PC-3 (cell line): ENCODE data around the gene SEMA3F. TPM values are rescaled to one million over a fixed set of nuclear protein-coding genes. Genes with fewer than 3 reads are reported as not detected.

Experiments
- ATAC-seq: fragments of 200-7000 bp; cut with Tn5 transposase; 2 replicates; pipeline ENCODE4 v1.9.1; 2020; ENCODE audit warnings: mild to moderate bottlenecking, moderate library complexity
- BruUV-seq: library from RNA; stranded (reverse); fragments of 400-500 nt; replicated peaks from 2 replicates; lab custom pipeline; 2021; lab: Mats Ljungman, UMichigan
- CTCF ChIA-PET: fragments of 300-600 bp; sonication (Branson Sonifier 250); formaldehyde crosslinking; loops from one replicate; lab custom pipeline; 2022; ENCODE audit warnings: antibody characterized with exemption; lab: Charles Lee
- POLR2A ChIA-PET: fragments of 300-600 bp; sonication (Branson Sonifier 250); formaldehyde crosslinking; loops from one replicate; lab custom pipeline; 2022; ENCODE audit warnings: antibody characterized with exemption; ENCODE audit not compliant: unreplicated experiment; lab: Charles Lee
- DNase-seq: peaks from one replicate; pipeline ENCODE4 v3.0.0-alpha.2; 2015
- H2AFZ ChIP-seq: fragments of 300-600 bp; sonication (generic); 2 replicates; pipeline ENCODE4 v1.6.0; 2016; ENCODE audit warnings: antibody characterized with exemption, low read length
- H3F3A ChIP-seq: fragments of 300-600 bp; sonication (generic); one replicate; pipeline ENCODE4 v1.6.0; 2017; ENCODE audit warnings: antibody characterized with exemption, low read length, control low read depth, mild to moderate bottlenecking; ENCODE audit not compliant: unreplicated experiment
- H3K27ac ChIP-seq: fragments of 300-600 bp; sonication (generic); 2 replicates; pipeline ENCODE4 v1.5.1; 2016; ENCODE audit warnings: mild to moderate bottlenecking, low read length
- H3K27me3 ChIP-seq: fragments of 300-600 bp; sonication (generic); 2 replicates; pipeline ENCODE4 v1.6.1; 2016; ENCODE audit warnings: low read length, mixed read lengths
- H3K36me3 ChIP-seq: fragments of 300-600 bp; sonication (generic); 2 replicates; pipeline ENCODE4 v1.6.1; 2016; ENCODE audit warnings: low read depth, mixed run types, low read length, mixed read lengths
- H3K4me1 ChIP-seq: fragments of 300-600 bp; sonication (generic); 2 replicates; pipeline ENCODE4 v1.5.1; 2016; ENCODE audit warnings: low read length; ENCODE audit not compliant: insufficient read depth
- H3K4me2 ChIP-seq: fragments of 300-600 bp; sonication (generic); 2 replicates; pipeline ENCODE4 v1.6.0; 2016; ENCODE audit warnings: low read length
- H3K4me3 ChIP-seq: fragments of 300-600 bp; sonication (generic); 2 replicates; pipeline ENCODE4 v1.5.1; 2016; ENCODE audit warnings: mild to moderate bottlenecking, low read length, mixed read lengths
- H3K79me2 ChIP-seq: fragments of 300-600 bp; sonication (generic); 2 replicates; pipeline ENCODE4 v1.6.1; 2017; ENCODE audit warnings: low read length, mixed read lengths
- H3K9ac ChIP-seq: fragments of 300-600 bp; sonication (generic); 2 replicates; pipeline ENCODE4 v1.6.0; 2016; ENCODE audit warnings: mild to moderate bottlenecking, low read length
- H3K9me2 ChIP-seq: fragments of 300-600 bp; sonication (generic); replicated peaks from 2 replicates; pipeline ENCODE4 v1.6.1; 2016; ENCODE audit warnings: mixed run types, low read length, mixed read lengths
- H3K9me3 ChIP-seq: fragments of 300-600 bp; sonication (generic); 2 replicates; pipeline ENCODE4 v1.6.1; 2016; ENCODE audit warnings: low read length, mixed read lengths
- H4K20me1 ChIP-seq: fragments of 300-600 bp; sonication (generic); 2 replicates; pipeline ENCODE4 v1.6.1; 2016; ENCODE audit warnings: low read length, mixed read lengths
- EZH2 ChIP-seq: fragments of 300-600 bp; sonication (generic); IDR thresholded peaks from one replicate; pipeline ENCODE4 v1.6.1; 2017; ENCODE audit warnings: antibody characterized with exemption, mild to moderate bottlenecking, low read length; ENCODE audit not compliant: unreplicated experiment
- EZH2phosphoT487 ChIP-seq: fragments of 300-600 bp; sonication (generic); IDR thresholded peaks from 2 replicates; pipeline ENCODE4 v1.6.1; 2018; ENCODE audit warnings: mild to moderate bottlenecking, antibody characterized with exemption, low read length, borderline replicate concordance
- intact Hi-C: fragments of 100-400 bp; cut with micrococcal nuclease; formaldehyde crosslinking; loops from 2 replicates; pipeline ENCODE4 v1.9.0; 2023
- total RNA-seq: library from RNA; depleted of rRNA; stranded (reverse); fragments of >200 nt; gene quantifications from 2 replicates; pipeline ENCODE4 v1.2.3, GENCODE V29; 2014
- TF ChIP-seq, protein P1 (sequence below): fragments of 300-600 bp; sonication (generic); conservative IDR thresholded peaks from 2 replicates; pipeline ENCODE4 v1.5.1; 2017; ENCODE audit warnings: antibody characterized with exemption, low read depth, mild to moderate bottlenecking, low read length

SEMA3F gene
- total RNA-seq, 1 experiment from 2014 or later = 50.5 TPM

DNA sequence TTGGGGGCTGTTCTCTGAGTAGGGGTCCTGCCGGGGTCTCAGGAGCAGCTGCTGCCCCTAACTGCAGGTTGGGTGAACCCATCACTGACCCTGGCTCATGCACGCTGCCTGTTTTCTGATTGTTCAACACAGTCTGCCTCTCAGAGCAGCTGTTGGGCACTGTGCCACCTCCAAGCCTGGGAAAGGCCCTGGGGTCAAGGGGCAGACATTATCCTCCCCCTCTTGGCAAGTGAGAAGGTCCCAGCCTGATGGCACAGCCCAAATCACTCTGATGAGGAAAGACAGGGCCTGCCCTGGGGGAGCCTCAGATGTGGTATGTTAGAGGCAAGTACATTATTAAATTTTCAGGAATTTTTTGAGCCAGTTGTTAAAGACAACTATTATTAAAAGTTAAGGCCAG, 22.2 kb downstream of the SEMA3F start:
- H3K9me3 ChIP-seq = no peaks in the 10 kb centered on the region
- peaks cover 17% of the 10 kb centered on the region for H3K4me1 ChIP-seq
- no peak overlapping the region for H2AFZ ChIP-seq
- no TSS peak for BruUV-seq
- intact Hi-C loops = no loop called here
- no peak overlapping the region for H3K4me2 ChIP-seq
- H4K20me1 ChIP-seq = no peaks in the 10 kb centered on the region
- no peak overlapping the region for H3K9ac ChIP-seq
- H3K4me3 ChIP-seq = no peak overlapping the region
- no peaks in the 10 kb centered on the region for H3K79me2 ChIP-seq
- no peaks in the 10 kb centered on the region for H3K36me3 ChIP-seq
- no peaks in the 10 kb centered on the region for H3K27me3 ChIP-seq
- no peaks in the 10 kb centered on the region for H3K9me2 ChIP-seq
- POLR2A ChIA-PET = no interaction called here
- TF ChIP-seq, protein P1, sequence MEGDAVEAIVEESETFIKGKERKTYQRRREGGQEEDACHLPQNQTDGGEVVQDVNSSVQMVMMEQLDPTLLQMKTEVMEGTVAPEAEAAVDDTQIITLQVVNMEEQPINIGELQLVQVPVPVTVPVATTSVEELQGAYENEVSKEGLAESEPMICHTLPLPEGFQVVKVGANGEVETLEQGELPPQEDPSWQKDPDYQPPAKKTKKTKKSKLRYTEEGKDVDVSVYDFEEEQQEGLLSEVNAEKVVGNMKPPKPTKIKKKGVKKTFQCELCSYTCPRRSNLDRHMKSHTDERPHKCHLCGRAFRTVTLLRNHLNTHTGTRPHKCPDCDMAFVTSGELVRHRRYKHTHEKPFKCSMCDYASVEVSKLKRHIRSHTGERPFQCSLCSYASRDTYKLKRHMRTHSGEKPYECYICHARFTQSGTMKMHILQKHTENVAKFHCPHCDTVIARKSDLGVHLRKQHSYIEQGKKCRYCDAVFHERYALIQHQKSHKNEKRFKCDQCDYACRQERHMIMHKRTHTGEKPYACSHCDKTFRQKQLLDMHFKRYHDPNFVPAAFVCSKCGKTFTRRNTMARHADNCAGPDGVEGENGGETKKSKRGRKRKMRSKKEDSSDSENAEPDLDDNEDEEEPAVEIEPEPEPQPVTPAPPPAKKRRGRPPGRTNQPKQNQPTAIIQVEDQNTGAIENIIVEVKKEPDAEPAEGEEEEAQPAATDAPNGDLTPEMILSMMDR = no peak
- TF ChIP-seq EZH2 = no peak
- no peak for TF ChIP-seq EZH2phosphoT487
- ATAC-seq (no peak), DNase-seq (no peak)
- H3F3A ChIP-seq = no peaks in the 10 kb centered on the region
- CTCF ChIA-PET = no interaction called here
- no peak overlapping the region for H3K27ac ChIP-seq

DNA sequence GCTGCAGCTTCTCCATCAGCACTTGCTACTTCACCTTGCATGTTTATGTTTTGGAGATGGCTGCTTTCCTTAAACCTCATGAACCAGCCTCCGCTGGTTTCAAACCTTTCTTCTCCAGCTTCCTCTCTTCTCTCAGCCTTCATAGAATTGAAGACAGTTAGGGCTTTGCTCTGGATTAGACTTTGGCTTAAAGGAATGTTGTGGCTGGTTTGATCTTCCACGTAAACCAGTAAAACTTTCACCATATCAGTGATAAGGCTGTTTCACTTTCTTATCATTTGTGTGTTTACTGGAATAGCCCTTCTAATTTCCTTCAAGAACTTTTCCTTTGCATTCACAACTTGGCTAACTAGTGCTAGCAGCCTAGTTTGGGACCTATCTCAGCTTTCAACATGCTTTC, 24.6 kb downstream of the SEMA3F start:
- TF ChIP-seq, protein P1 = no peak
- TF ChIP-seq EZH2 = no peak
- no peak for TF ChIP-seq EZH2phosphoT487
- Histone ChIP-seq H4K20me1 (no peaks in the 10 kb centered on the region), H3K27me3 (no peaks in the 10 kb centered on the region), H3K9ac (no peak overlapping the region), H2AFZ (no peak overlapping the region), H3K9me3 (no peaks in the 10 kb centered on the region), H3K36me3 (no peaks in the 10 kb centered on the region), H3K4me2 (no peak overlapping the region), H3K4me3 (no peak overlapping the region), H3K27ac (no peak overlapping the region), H3K4me1 (peaks cover 14% of the 10 kb centered on the region; the same call in 1 of the 2 replicates), H3K9me2 (no peaks in the 10 kb centered on the region), H3K79me2 (no peaks in the 10 kb centered on the region), H3F3A (no peaks in the 10 kb centered on the region)
- no TSS peak for BruUV-seq
- ChIA-PET CTCF (no interaction called here), POLR2A (no interaction called here)
- intact Hi-C loops = no loop called here
- DNase-seq = no peak
- ATAC-seq = no peak

DNA sequence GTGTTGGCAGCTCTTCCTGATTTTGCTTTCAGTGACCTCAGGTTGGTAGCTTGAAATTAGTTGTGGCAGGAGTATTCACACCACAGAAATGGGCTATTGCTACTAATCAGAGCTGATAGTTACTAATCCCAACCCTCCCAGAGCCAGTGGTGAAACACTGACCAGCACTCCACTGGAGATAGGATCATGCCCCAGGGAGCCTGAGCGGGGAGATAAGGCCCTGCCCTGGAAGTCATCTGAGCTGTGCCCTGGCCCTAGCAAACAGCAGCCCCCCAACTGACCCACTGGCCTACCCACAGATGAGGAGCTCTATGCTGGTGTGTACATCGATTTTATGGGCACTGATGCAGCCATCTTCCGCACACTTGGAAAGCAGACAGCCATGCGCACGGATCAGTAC, 26.9 kb downstream of the SEMA3F start:
- no peak overlapping the region for H3K4me2 ChIP-seq
- H3K36me3 ChIP-seq = 0 out of 2 replicates have a peak, but pooled peaks cover 5% of the 10 kb centered on the region
- H2AFZ ChIP-seq = no peak overlapping the region
- TF ChIP-seq EZH2 = no peak
- TF ChIP-seq, protein P1 = no peak
- no peak for TF ChIP-seq EZH2phosphoT487
- H3K27ac ChIP-seq = no peak overlapping the region
- ATAC-seq (no peak), DNase-seq (no peak)
- H3K79me2 ChIP-seq = no peaks in the 10 kb centered on the region
- no TSS peak for BruUV-seq
- intact Hi-C loops = no loop called here
- H3K9me2 ChIP-seq = no peaks in the 10 kb centered on the region
- no peak overlapping the region for H3K9ac ChIP-seq
- H3K4me3 ChIP-seq = no peak overlapping the region
- H4K20me1 ChIP-seq = no peaks in the 10 kb centered on the region
- no peaks in the 10 kb centered on the region for H3K27me3 ChIP-seq
- H3K9me3 ChIP-seq = no peaks in the 10 kb centered on the region
- ChIA-PET CTCF (no interaction called here), POLR2A (interaction anchor here (0.6 kb wide), 1 partner anchor 157 kb away, joined by 28 read pairs; no protein-coding TSS in a partner anchor)
- no peaks in the 10 kb centered on the region for H3F3A ChIP-seq
- H3K4me1 ChIP-seq = peaks cover 6% of the 10 kb centered on the region; the same call in 1 of the 2 replicates
